H1 (cell line): ENCODE results near the gene GLRX. TPM values are rescaled to one million over a fixed set of nuclear protein-coding genes. Genes with fewer than 3 reads are reported as not detected.

Experiments used
- CTCF ChIA-PET: fragments of 300-600 bp; sonication (Branson Sonifier 250); formaldehyde crosslinking; loops from one replicate; lab custom pipeline; 2021; ENCODE audit not compliant: partially characterized antibody; lab: Charles Lee
- POLR2A ChIA-PET: fragments of 300-600 bp; sonication (Branson Sonifier 250); formaldehyde crosslinking; loops from one replicate; lab custom pipeline; 2021; ENCODE audit warnings: inconsistent platforms; ENCODE audit not compliant: partially characterized antibody; lab: Charles Lee
- DNase-seq, 2 experiments: peaks; one replicate each; pipeline versions ENCODE4 v3.0.0 to v3.0.0-alpha.2; 2010 to 2022; ENCODE audit warnings: low spot score in 2 of 2, low read depth in 1 of 2, mixed read lengths in 1 of 2
- FAIRE-seq: peaks from 2 replicates; lab custom pipeline; 2011; peaks lifted over from hg19 to GRCh38; lab: Jason Lieb, UNC
- H2AFZ ChIP-seq: 2 replicates; pipeline ENCODE4 v1.8.1; 2012; ENCODE audit warnings: low read length, inconsistent platforms
- H2AK5ac ChIP-seq: 2 replicates; pipeline ENCODE4 v1.6.1; 2013; ENCODE audit warnings: low read depth, low read length
- H2BK120ac ChIP-seq: replicated peaks from 2 replicates; pipeline ENCODE3; 2013; ENCODE audit warnings: low read depth, low read length, inconsistent platforms
- H2BK12ac ChIP-seq: 2 replicates; pipeline ENCODE4 v1.6.1; 2013; ENCODE audit warnings: low read depth, low read length
- H2BK15ac ChIP-seq: 2 replicates; pipeline ENCODE4 v1.6.1; 2013; ENCODE audit warnings: low read length
- H2BK20ac ChIP-seq: 2 replicates; pipeline ENCODE4 v1.6.1; 2013; ENCODE audit warnings: low read length
- H2BK5ac ChIP-seq: 2 replicates; pipeline ENCODE4 v1.6.1; 2013; ENCODE audit warnings: low read depth, low read length
- H3K14ac ChIP-seq: 2 replicates; pipeline ENCODE4 v1.6.1; 2013; ENCODE audit warnings: inconsistent platforms; ENCODE audit not compliant: insufficient read length
- H3K18ac ChIP-seq: 2 replicates; pipeline ENCODE4 v1.6.1; 2013; ENCODE audit warnings: low read length; ENCODE audit errors: extremely low read depth
- H3K23ac ChIP-seq: 2 replicates; pipeline ENCODE4 v1.6.1; 2013; ENCODE audit warnings: inconsistent platforms; ENCODE audit not compliant: insufficient read length
- H3K23me2 ChIP-seq: 2 replicates; pipeline ENCODE4 v1.6.1; 2013; ENCODE audit warnings: low read depth, low read length
- H3K27ac ChIP-seq: 2 replicates; pipeline ENCODE4 v1.6.1; 2011; ENCODE audit warnings: low read depth, low read length, inconsistent platforms
- H3K27me3 ChIP-seq, 4 experiments: replicated peaks in 1 of 4; 1 replicate in 1 of 4; 2 replicates in 3 of 4; pipeline versions ENCODE4 v1.6.1 to v1.8.1; 2011 to 2013; ENCODE audit warnings: low read length in 3 of 4, mild to moderate bottlenecking in 3 of 4, inconsistent platforms in 2 of 4, mixed read lengths in 2 of 4, moderate library complexity in 1 of 4; ENCODE audit not compliant: control insufficient read depth in 3 of 4, insufficient read depth in 3 of 4; ENCODE audit errors: extremely low read depth in 1 of 4
- H3K36me3 ChIP-seq, 4 experiments: 2 replicates each; pipeline versions ENCODE4 v1.6.1 to v1.8.1; 2011 to 2013; ENCODE audit warnings: mild to moderate bottlenecking in 4 of 4, low read length in 3 of 4, moderate library complexity in 2 of 4, control low read depth in 1 of 4, inconsistent platforms in 1 of 4; ENCODE audit not compliant: insufficient read depth in 4 of 4, control insufficient read depth in 2 of 4
- H3K4ac ChIP-seq: replicated peaks from 2 replicates; pipeline ENCODE3; 2013; ENCODE audit warnings: low read length, low read depth, mixed read lengths, inconsistent platforms; ENCODE audit not compliant: insufficient read length
- H3K4me1 ChIP-seq, 4 experiments: replicated peaks in 1 of 4; 1 replicate in 1 of 4; 2 replicates in 3 of 4; pipeline versions ENCODE4 v1.6.1 to v1.8.1; 2011 to 2013; ENCODE audit warnings: low read length in 3 of 4, inconsistent platforms in 2 of 4, mixed read lengths in 1 of 4; ENCODE audit not compliant: insufficient read depth in 4 of 4, control insufficient read depth in 3 of 4
- H3K4me2 ChIP-seq, 2 experiments: 2 replicates each; pipeline versions ENCODE4 v1.6.1 to v1.8.1; 2011 to 2013; ENCODE audit warnings: low read depth in 2 of 2, low read length in 2 of 2, control low read depth in 1 of 2, inconsistent platforms in 1 of 2, mild to moderate bottlenecking in 1 of 2; ENCODE audit not compliant: insufficient read depth in 1 of 2
- H3K4me3 ChIP-seq, 4 experiments: fragments of 200-600, 300-600 bp in 1 of 4; sonication (generic), shearing (Covaris generic), sonication (Bioruptor Twin) in 1 of 4; 2 replicates each; pipeline versions ENCODE4 v1.5.1 to v1.8.1; 2011 to 2016; ENCODE audit warnings: low read length in 4 of 4, low read depth in 3 of 4, control low read depth in 2 of 4, inconsistent platforms in 2 of 4, mild to moderate bottlenecking in 2 of 4, mixed read lengths in 1 of 4, moderate library complexity in 1 of 4; ENCODE audit not compliant: insufficient read depth in 2 of 4; ENCODE audit errors: extremely low read depth in 1 of 4
- H3K56ac ChIP-seq: replicated peaks from 2 replicates; pipeline ENCODE3; 2013; ENCODE audit warnings: low read depth, mild to moderate bottlenecking, mixed read lengths, low read length, inconsistent platforms; ENCODE audit not compliant: insufficient read length
- H3K79me1 ChIP-seq: 2 replicates; pipeline ENCODE4 v1.6.1; 2013; ENCODE audit warnings: low read depth, low read length, control low read depth
- H3K79me2 ChIP-seq, 2 experiments: 2 replicates each; pipeline versions ENCODE4 v1.6.1 to v1.8.1; 2012 to 2013; ENCODE audit warnings: low read length in 2 of 2, mild to moderate bottlenecking in 2 of 2, inconsistent platforms in 1 of 2; ENCODE audit not compliant: insufficient read depth in 2 of 2, control insufficient read depth in 1 of 2
- H3K9ac ChIP-seq, 4 experiments: replicated peaks in 1 of 4; 1 replicate in 1 of 4; 2 replicates in 3 of 4; pipeline versions ENCODE4 v1.6.1 to v1.8.1; 2011 to 2013; ENCODE audit warnings: low read depth in 3 of 4, low read length in 3 of 4, control low read depth in 2 of 4, mild to moderate bottlenecking in 2 of 4, moderate library complexity in 2 of 4, inconsistent platforms in 1 of 4; ENCODE audit errors: extremely low read depth in 1 of 4
- H3K9me3 ChIP-seq, 2 experiments: 2 replicates each; pipeline versions ENCODE4 v1.6.1 to v1.8.1; 2012 to 2013; ENCODE audit warnings: mild to moderate bottlenecking in 2 of 2, moderate library complexity in 2 of 2, control low read depth in 1 of 2, inconsistent platforms in 1 of 2, low read depth in 1 of 2, low read length in 1 of 2, mixed read lengths in 1 of 2; ENCODE audit not compliant: insufficient read depth in 2 of 2
- H4K20me1 ChIP-seq, 2 experiments: replicated peaks in 1 of 2; 2 replicates each; pipeline versions ENCODE3 to v1.8.1; 2011 to 2013; ENCODE audit warnings: inconsistent platforms in 2 of 2, low read length in 2 of 2, mild to moderate bottlenecking in 1 of 2; ENCODE audit not compliant: insufficient read depth in 2 of 2, control insufficient read depth in 1 of 2
- H4K5ac ChIP-seq: 2 replicates; pipeline ENCODE4 v1.6.1; 2013; ENCODE audit warnings: low read length, low read depth, mixed read lengths, inconsistent platforms; ENCODE audit not compliant: insufficient read length
- H4K8ac ChIP-seq: 2 replicates; pipeline ENCODE4 v1.8.0; 2013; ENCODE audit warnings: mild to moderate bottlenecking, moderate library complexity, low read length, inconsistent platforms; ENCODE audit not compliant: insufficient read depth; ENCODE audit errors: extremely low read depth
- H4K91ac ChIP-seq: replicated peaks from 2 replicates; pipeline ENCODE3; 2013; ENCODE audit warnings: low read length, mixed read lengths, inconsistent platforms; ENCODE audit not compliant: insufficient read length
- CREB1 ChIP-seq: IDR thresholded peaks from 2 replicates; pipeline ENCODE4 v1.6.1; 2012; ENCODE audit warnings: inconsistent platforms
- GTF2F1 ChIP-seq: IDR thresholded peaks from 2 replicates; pipeline ENCODE4 v1.6.1; 2012; ENCODE audit warnings: low read depth, low read length, improper control_type of control experiment, borderline replicate concordance
- JUN ChIP-seq: IDR thresholded peaks from 2 replicates; pipeline ENCODE4 v1.6.1; 2011; ENCODE audit warnings: low read depth, mild to moderate bottlenecking, improper control_type of control experiment, low read length
- TEAD4 ChIP-seq: IDR thresholded peaks from 2 replicates; pipeline ENCODE4 v1.6.1; 2012; ENCODE audit warnings: low read depth, low read length, inconsistent platforms, mixed read lengths
- WGBS, 2 experiments: shearing (Covaris generic) in 1 of 2; methylation state at CpG; one replicate each; pipeline versions ENCODE4 v1.1.6 to v1.1.7; 2013 to 2015; ENCODE audit warnings: low lambda C conversion rate in 2 of 2, mixed read lengths in 2 of 2, inconsistent platforms in 1 of 2, low coverage in 1 of 2, missing lambda C conversion rate in 1 of 2; ENCODE audit not compliant: insufficient replicate concordance in 2 of 2, insufficient coverage in 1 of 2, insufficient read length in 1 of 2; ENCODE audit errors: extremely low coverage in 1 of 2, missing lambda C conversion rate in 1 of 2; 5-methylcytosine and 5-hydroxymethylcytosine counted together
- polyA plus RNA-seq, 7 experiments: library from polyadenylated mRNA; depleted of rRNA in 3 of 7; stranded (reverse) in 5 of 7; unstranded in 2 of 7; fragments of >200 nt in 5 of 7; fragments of 200-250 nt in 2 of 7; gene quantifications; 1 replicate in 5 of 7; 2 replicates in 1 of 7; 4 replicates in 1 of 7; pipeline versions ENCODE4 v1.2.1 to v1.2.3, GENCODE V29; 2011 to 2013; ENCODE audit warnings: missing spikeins in 2 of 7, mixed read lengths in 2 of 7
- total RNA-seq: library from RNA; stranded (reverse); fragmentation: NEBNext Ultra II Directional; extraction: Animal tissue kit (Norgen Biotek cat#: 25700); gene quantifications from 2 replicates; pipeline ENCODE4 v1.2.1, GENCODE V29; 2021

GLRX gene
- total and polyA plus RNA-seq, 2 of the 8 experiments (the other 6 are each of a cell fraction or from before 2014, with no cell fraction given) = 22.9 to 31.2 TPM

DNA sequence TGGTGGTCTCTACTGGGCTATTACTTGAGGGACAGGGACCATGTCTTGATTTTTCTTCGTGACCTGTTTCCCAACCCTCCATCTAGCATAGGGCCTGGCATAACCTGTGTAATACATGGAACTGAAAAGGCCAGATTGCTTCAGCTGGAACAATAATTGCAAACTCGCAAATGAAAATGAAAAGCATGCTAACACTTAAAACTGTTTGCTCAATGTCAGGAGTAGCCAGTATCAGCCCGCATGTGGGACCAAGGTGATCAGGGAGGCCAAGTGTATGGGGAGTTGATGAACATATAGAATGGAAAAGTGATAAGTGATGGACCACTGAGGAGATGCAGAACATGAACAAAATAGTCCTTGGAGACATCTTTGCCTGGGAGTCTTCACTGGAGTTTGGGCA lies 25.2 kb downstream of the GLRX start:
- ChIA-PET POLR2A (no interaction called here), CTCF (interaction anchor here (0.7 to 1.4 kb wide), 2 partner anchors 13 to 52 kb away, joined by 3 to 5 read pairs; no protein-coding TSS in a partner anchor)

More for the DNA sequence above, 25.2 kb downstream of the GLRX start:
- Histone ChIP-seq H4K20me1 (no peaks in the 10 kb centered on the region), H3K79me1 (no peaks in the 10 kb centered on the region), H3K27ac (no peak overlapping the region), H3K4me2 (no peak overlapping the region), H2BK5ac (no peak overlapping the region), H2BK20ac (no peak overlapping the region), H3K79me2 (no peaks in the 10 kb centered on the region), H3K4me3 (no peak overlapping the region), H3K27me3 (no peaks in the 10 kb centered on the region), H3K9ac (no peak overlapping the region), H2AK5ac (no peak overlapping the region), H3K56ac (no peak overlapping the region), H4K5ac (no peak overlapping the region), H3K14ac (no peak overlapping the region), H3K9me3 (no peaks in the 10 kb centered on the region), H3K23me2 (no peaks in the 10 kb centered on the region), H2AFZ (no peak overlapping the region), H2BK120ac (no peak overlapping the region), H4K8ac (no peak overlapping the region), H4K91ac (no peak overlapping the region), H2BK12ac (no peak overlapping the region), H3K4me1 (no peaks in the 10 kb centered on the region), H3K4ac (no peak overlapping the region), H3K18ac (no peak overlapping the region), H3K36me3 (no peaks in the 10 kb centered on the region), H2BK15ac (no peak overlapping the region), H3K23ac (no peak overlapping the region)
- 85% methylated on average over 3 of the region's 3 CpGs; no CpG with 5 or more reads in 1 of the 2 experiments for WGBS, 2 experiments
- DNase-seq (no peak), FAIRE-seq (no peak)
- TF ChIP-seq TEAD4 (no peak), CREB1 (no peak), JUN (no peak), GTF2F1 (no peak)
